Measurements from ENCODE around the gene CPVL. TPM values are rescaled to one million over a fixed set of nuclear protein-coding genes. Genes with fewer than 3 reads are reported as not detected.

CPVL gene
- total RNA-seq, 1 experiment from 2014 or later: 10.3 TPM

- TF ChIP-seq YY1 (IDR thresholded peaks at IDR 0.05; ENCODE audit: extremely low read depth, insufficient replicate concordance, low read depth, low read length): no peak
These were observed 46.5 kb upstream of the CPVL start (continued) for GRCh38 chr7:29192811-29193210.

- Histone ChIP-seq H3K4me1 (ENCODE audit: control insufficient read depth in 1 of 2, insufficient read depth in 2 of 2, low read length in 2 of 2) (peaks cover 0 to 15% of the 10 kb centered on the region in 2 experiments; a peak in 2 of 4 replicates), H3K79me2 (ENCODE audit: insufficient read depth, low read length) (no peaks in the 10 kb centered on the region), H3K27ac (ENCODE audit: low read depth, low read length) (no peak overlapping the region), H3K4me3 (replicated peaks in 1 of 2; ENCODE audit: low read depth in 1 of 2, low read length in 2 of 2) (no peak overlapping the region), H3K4me2 (ENCODE audit: low read length) (no peak overlapping the region), H3K9me2 (ENCODE audit: insufficient read depth) (no peaks in the 10 kb centered on the region), H3K36me3 (ENCODE audit: control insufficient read depth in 1 of 2, insufficient read depth in 2 of 2, low read length in 2 of 2) (no peaks in the 10 kb centered on the region), H3K9me3 (ENCODE audit: control insufficient read depth in 1 of 2, insufficient read depth in 1 of 2, low read depth in 1 of 2, low read length in 2 of 2) (no peaks in the 10 kb centered on the region), H2AFZ (ENCODE audit: low read depth, low read length, poor library complexity, severe bottlenecking) (no peak overlapping the region), H3K9ac (ENCODE audit: low read length) (no peak overlapping the region), H3K27me3 (ENCODE audit: insufficient read depth, low read length) (0 out of 2 replicates have a peak, but pooled peaks cover 7% of the 10 kb centered on the region), H4K20me1 (ENCODE audit: insufficient read depth) (no peaks in the 10 kb centered on the region)
- DNase-seq (ENCODE audit: low read depth, low spot score) (no peak), ATAC-seq (no peak)
- CTCF ChIA-PET: no interaction called here
- TF ChIP-seq SP1 (IDR thresholded peaks at IDR 0.05; ENCODE audit: low read depth) (no peak), TCF7L2 (IDR thresholded peaks at IDR 0.05; ENCODE audit: borderline replicate concordance, extremely low read depth, insufficient read depth, insufficient read length) (no peak), ZBTB33 (IDR thresholded peaks at IDR 0.05; ENCODE audit: extremely low read depth, insufficient replicate concordance, low read length) (no peak), EGR1 (IDR thresholded peaks at IDR 0.05; ENCODE audit: low read depth) (no peak), SIN3A (IDR thresholded peaks at IDR 0.05; ENCODE audit: low read depth) (no peak), RAD21 (IDR thresholded peaks at IDR 0.05; ENCODE audit: low read depth) (no peak), ELF1 (IDR thresholded peaks at IDR 0.05; ENCODE audit: borderline replicate concordance, low read depth) (no peak), POLR2AphosphoS5 (IDR thresholded peaks at IDR 0.05; ENCODE audit: low read depth, low read length) (no peak), CBX3 (IDR thresholded peaks at IDR 0.05; ENCODE audit: low read depth) (no peak), ATF3 (IDR thresholded peaks at IDR 0.05) (no peak), POLR2A (IDR thresholded peaks at IDR 0.05; ENCODE audit: borderline replicate concordance, extremely low read depth, insufficient read depth, insufficient read length) (no peak), JUND (IDR thresholded peaks at IDR 0.05) (no peak), EZH2 (IDR thresholded peaks at IDR 0.05) (no peak), CEBPB (IDR thresholded peaks at IDR 0.05; ENCODE audit: low read depth) (no peak), FOSL1 (IDR thresholded peaks at IDR 0.05; ENCODE audit: low read depth) (no peak)
- intact Hi-C loops (cut with micrococcal nuclease): loop anchor here (10.0 kb wide), 1 partner anchor 152 kb away; no protein-coding TSS in a partner anchor
- RAD21 ChIA-PET (ENCODE audit: low non-redundant PET in 1 of 2, low total read pairs in 2 of 2, uncharacterized antibody in 2 of 2, unreplicated experiment in 2 of 2): no interaction called here
- POLR2A ChIA-PET: no interaction called here
- no TSS peak for BruUV-seq (replicated peaks)
These were observed 46.0 kb upstream of the CPVL start for GRCh38 chr7:29192323-29192722.
